ENCODE measurements around the gene LRRC72.

DNA sequence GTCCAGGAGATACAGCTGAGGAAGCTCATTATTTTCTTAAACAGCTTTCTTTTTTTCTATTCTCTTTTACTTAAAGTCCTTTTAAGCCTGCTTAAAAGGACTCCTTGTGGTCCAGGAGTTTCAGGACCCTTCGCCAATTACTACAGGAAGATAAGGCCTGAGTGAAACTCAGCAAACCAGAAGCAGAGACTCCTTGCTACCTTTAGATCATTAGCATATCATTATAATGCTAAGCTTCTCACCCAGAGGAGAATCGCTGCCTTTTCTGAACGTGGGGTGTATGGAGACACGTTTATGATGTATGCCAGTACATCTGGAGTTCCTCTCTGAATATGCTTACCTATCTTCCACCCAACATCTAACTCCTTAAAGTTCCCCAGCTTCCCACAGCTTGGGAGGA lies 71.4 kb downstream of the LRRC72 start:
- TF ChIP-seq POLR2A (IDR thresholded peaks at IDR 0.05), result no peak
- no peak for TF ChIP-seq CTCF (IDR thresholded peaks at IDR 0.05)
- TF ChIP-seq POLR2AphosphoS5 (IDR thresholded peaks at IDR 0.05), result no peak

All from gastroesophageal sphincter (tissue), 3 donors.